Spleen (tissue), 11 donors: ENCODE results near the gene POLRMT. TPM values are rescaled to one million over a fixed set of nuclear protein-coding genes. Genes with fewer than 3 reads are reported as not detected.
"Not testable (repeated sequence)": the region's sequence is repeated elsewhere in the genome, so short reads cannot be mapped to it uniquely, and the experiment has no call there.

Experiments used
- DNase-seq: peaks from one replicate; pipeline ENCODE4 v3.0.0-alpha.2; 2020
- H3K27ac ChIP-seq, 8 donors: fragments of 200-600 bp; sonication (generic) in 7 of 8; 1 replicate in 4 of 8; 2 replicates in 4 of 8; pipeline versions ENCODE4 v1.5.0 to v1.8.0; 2016 to 2021; ENCODE audit warnings: inconsistent platforms in 4 of 8, mild to moderate bottlenecking in 4 of 8, moderate library complexity in 1 of 8
- H3K27me3 ChIP-seq, 7 donors: fragments of 200-600 bp; sonication (generic) in 6 of 7; replicated peaks in 1 of 7; 1 replicate in 4 of 7; 2 replicates in 3 of 7; pipeline versions ENCODE4 v1.5.0 to v1.8.0; 2016 to 2021; ENCODE audit warnings: inconsistent platforms in 3 of 7, mild to moderate bottlenecking in 1 of 7
- H3K36me3 ChIP-seq, 6 donors: fragments of 200-600 bp; sonication (generic) in 5 of 6; 1 replicate in 4 of 6; 2 replicates in 2 of 6; pipeline versions ENCODE4 v1.5.0 to v1.8.0; 2016 to 2021; ENCODE audit warnings: inconsistent platforms in 2 of 6
- H3K4me1 ChIP-seq, 6 donors: fragments of 200-600 bp; sonication (generic) in 5 of 6; 1 replicate in 3 of 6; 2 replicates in 3 of 6; pipeline versions ENCODE4 v1.5.0 to v1.8.0; 2016 to 2021; ENCODE audit warnings: inconsistent platforms in 3 of 6
- H3K4me3 ChIP-seq, 8 donors: fragments of 200-600 bp; sonication (generic) in 7 of 8; 1 replicate in 4 of 8; 2 replicates in 4 of 8; pipeline versions ENCODE4 v1.5.0 to v1.8.0; 2016 to 2021; ENCODE audit warnings: inconsistent platforms in 4 of 8, mild to moderate bottlenecking in 4 of 8, moderate library complexity in 2 of 8
- H3K9me3 ChIP-seq, 8 donors: fragments of 200-600 bp; sonication (generic) in 7 of 8; 1 replicate in 4 of 8; 2 replicates in 4 of 8; pipeline versions ENCODE4 v1.5.0 to v1.8.0; 2016 to 2021; ENCODE audit warnings: inconsistent platforms in 4 of 8
- CTCF ChIP-seq, 11 experiments: fragments of 200-600 bp in 7 of 11; fragments of 450-650 bp in 4 of 11; sonication (generic) in 4 of 11; IDR thresholded peaks in 8 of 11; conservative IDR thresholded peaks in 3 of 11; 1 replicate in 7 of 11; 2 replicates in 4 of 11; pipeline versions ENCODE4 v1.4.0 to v1.8.0; 2016 to 2021; ENCODE audit warnings: antibody characterized with exemption in 11 of 11, inconsistent platforms in 4 of 11, mild to moderate bottlenecking in 1 of 11
- POLR2A ChIP-seq, 3 donors: fragments of 450-650 bp; IDR thresholded peaks; one replicate each; pipeline ENCODE4 v1.5.1; 2017; ENCODE audit warnings: antibody characterized with exemption in 3 of 3, mild to moderate bottlenecking in 1 of 3
- POLR2AphosphoS5 ChIP-seq, 3 donors: sonication (generic); formaldehyde crosslinking; IDR thresholded peaks; one replicate each; pipeline ENCODE4 v1.5.1; 2017; ENCODE audit warnings: antibody characterized with exemption in 3 of 3
- WGBS, 5 donors: extraction: QIAGEN DNeasy Blood & Tissue Kit in 3 of 5; methylation state at CpG; one replicate each; pipeline versions ENCODE4 v1.1.5 to v1.1.7; 2013 to 2018; 5-methylcytosine and 5-hydroxymethylcytosine counted together
- intact Hi-C: fragments of 100-400 bp; cut with DNase I; formaldehyde crosslinking; loops from one replicate; pipeline ENCODE4 v1.15.0; 2023; ENCODE audit warnings: low total_unique reads
- polyA plus RNA-seq, 3 donors: library from polyadenylated mRNA; stranded (reverse); fragments of 200-250 nt; gene quantifications; one replicate each; pipeline ENCODE4 v1.2.1, GENCODE V29; 2013
- total RNA-seq, 7 donors: library from RNA; depleted of rRNA in 3 of 7; stranded (reverse); fragments of >200 nt in 3 of 7; fragmentation: NEBNext Ultra II Directional in 4 of 7; extraction: Animal tissue kit (Norgen Biotek cat#: 25700) in 4 of 7; gene quantifications; one replicate each; pipeline versions ENCODE4 v1.1.0 to v1.2.1, GENCODE V29; 2016 to 2021
- donor health status: healthy with polysubstance abuse.
- donor health status: DM: no; HTN: no; CAD: no; lungs with moderate emphysema.
- donor health status: DM: no; HTN: no; CAD: no.
- donor health status: Bipolar disorder and iron deficiency.
- donor health status: healthy.
- donor health status: DM: no; HTN: no; CAD: no.
- donor health status: DM: yes; HTN: yes; CAD: no.

The POLRMT gene
- total and polyA plus RNA-seq, 10 donors, result 28.6 to 105 (median 50.9) TPM

GRCh38 chr19:632579-633067 lies 714 bp downstream of the POLRMT start:
- 1 to 6% (median 2%) methylated on average over 23 to 35 of the region's 35 CpGs for WGBS, 5 donors
- H3K27ac ChIP-seq, result peak overlapping the region; percentile 41 to 85 (median 74)
- no peaks in the 10 kb centered on the region for H3K27me3 ChIP-seq

GRCh38 chr19:629961-630714 lies 3.2 kb downstream of the POLRMT start:
- Histone ChIP-seq H3K27ac (no peak overlapping the region), H3K27me3 (no peaks in the 10 kb centered on the region), H3K4me1 (peaks cover 17 to 57% (median 34%) of the 10 kb centered on the region in 6 donors), H3K36me3 (peaks cover 0 to 61% (median 25%) of the 10 kb centered on the region in 6 donors), H3K9me3 (no peaks in the 10 kb centered on the region), H3K4me3 (no peak overlapping the region)
- DNase-seq, result no peak
- intact Hi-C loops, result no loop called here
- 92 to 96% (median 95%) methylated on average over 29 to 30 of the region's 30 CpGs for WGBS, 5 donors
- TF ChIP-seq POLR2A (IDR thresholded peaks at IDR 0.05) (no peak), POLR2AphosphoS5 (IDR thresholded peaks at IDR 0.05) (no peak), CTCF (IDR thresholded peaks at IDR 0.05 in 8 of 11, conservative IDR thresholded peaks at IDR 0.05 in 3 of 11) (no peak)

More at GRCh38 chr19:632579-633067, 714 bp downstream of the POLRMT start:
- Histone ChIP-seq H3K36me3 (peaks cover 0 to 40% (median 20%) of the 10 kb centered on the region in 6 donors), H3K4me1 (peaks cover 17 to 57% (median 34%) of the 10 kb centered on the region in 6 donors), H3K4me3 (peak overlapping the region; percentile 82 to 99 (median 96)), H3K9me3 (no peaks in the 10 kb centered on the region)
- intact Hi-C loops, result no loop called here
- no peak for DNase-seq
- TF ChIP-seq POLR2AphosphoS5 (IDR thresholded peaks at IDR 0.05), result no peak
- no peak for TF ChIP-seq POLR2A (IDR thresholded peaks at IDR 0.05)
- no peak for TF ChIP-seq CTCF (IDR thresholded peaks at IDR 0.05 in 8 of 11, conservative IDR thresholded peaks at IDR 0.05 in 3 of 11)

- H3K27ac ChIP-seq, H3K9me3 ChIP-seq, H3K4me3 ChIP-seq, H3K27me3 ChIP-seq, DNase-seq, intact Hi-C loops: not testable (repeated sequence)
- WGBS, 5 donors, result 84 to 91% (median 90%) methylated on average over 24 to 25 of the region's 25 CpGs
- Histone ChIP-seq H3K4me1 (peaks cover 17 to 53% (median 31%) of the 10 kb centered on the region in 6 donors), H3K36me3 (peaks cover 0 to 68% (median 31%) of the 10 kb centered on the region in 6 donors)
These were observed 3.8 kb downstream of the POLRMT start for GRCh38 chr19:629515-629914.

GRCh38 chr19:628168-628567 lies 5.2 kb downstream of the POLRMT start:
- TF ChIP-seq CTCF (IDR thresholded peaks at IDR 0.05 in 8 of 11, conservative IDR thresholded peaks at IDR 0.05 in 3 of 11), result peak in 4 of 11 experiments; percentile 14 to 40 (median 21)
- TF ChIP-seq POLR2AphosphoS5 (IDR thresholded peaks at IDR 0.05), result no peak
- peaks cover 0 to 81% (median 42%) of the 10 kb centered on the region in 6 donors for H3K36me3 ChIP-seq
- intact Hi-C loops, result no loop called here

GRCh38 chr19:626566-626965 lies 6.8 kb downstream of the POLRMT start:
- H3K27ac ChIP-seq, H3K27me3 ChIP-seq, H3K4me3 ChIP-seq, intact Hi-C loops, H3K9me3 ChIP-seq, DNase-seq: not testable (repeated sequence)
- Histone ChIP-seq H3K36me3 (peaks cover 0 to 97% (median 57%) of the 10 kb centered on the region in 6 donors), H3K4me1 (peaks cover 0 to 26% (median 5%) of the 10 kb centered on the region in 6 donors)
- whole genome bisulfite sequencing, 5 donors, result 94 to 97% (median 95%) methylated on average over 7 of the region's 7 CpGs

More at GRCh38 chr19:628168-628567, 5.2 kb downstream of the POLRMT start:
- Histone ChIP-seq H3K4me1 (peaks cover 10 to 42% (median 21%) of the 10 kb centered on the region in 6 donors), H3K27ac (no peak overlapping the region), H3K4me3 (no peak overlapping the region), H3K9me3 (no peaks in the 10 kb centered on the region), H3K27me3 (no peaks in the 10 kb centered on the region)
- no peak for DNase-seq
- WGBS, 5 donors, result 87 to 92% (median 88%) methylated on average over 13 to 19 of the region's 19 CpGs
